Measurements from ENCODE around the gene GEN1.

Gene GEN1

GRCh38 chr2:17713291-17713690 is 40.6 kb upstream of the GEN1 start:
- no peaks in the 10 kb centered on the region for H3K79me1 ChIP-seq (ENCODE audit: low read length)
- no peak overlapping the region for H2BK120ac ChIP-seq (ENCODE audit: low read depth, low read length)
- no peak overlapping the region for H2AK5ac ChIP-seq (ENCODE audit: low read length)
- H4K8ac ChIP-seq (ENCODE audit: low read depth, low read length), result no peak overlapping the region
- H3K56ac ChIP-seq (ENCODE audit: low read length), result no peak overlapping the region
- H3K18ac ChIP-seq (ENCODE audit: low read length), result no peak overlapping the region
- H4K5ac ChIP-seq (ENCODE audit: low read length), result no peak overlapping the region
- no peak overlapping the region for H3K4ac ChIP-seq (ENCODE audit: low read depth, low read length)
- no peaks in the 10 kb centered on the region for H3K36me3 ChIP-seq (ENCODE audit: control insufficient read depth, insufficient read depth, low read length)
- H2BK15ac ChIP-seq (replicated peaks; ENCODE audit: low read depth), result no peak overlapping the region
- no peaks in the 10 kb centered on the region for H3K4me1 ChIP-seq (ENCODE audit: control insufficient read depth, low read depth, low read length)
- no CpG with 5 or more reads among the region's 1 CpG for WGBS (ENCODE audit: extremely low coverage, insufficient coverage, low lambda C conversion rate)
- H3K4me3 ChIP-seq (ENCODE audit: low read length), result no peak overlapping the region
- no peak overlapping the region for H3K27ac ChIP-seq (ENCODE audit: low read depth, low read length)
- H3K27me3 ChIP-seq (ENCODE audit: insufficient read depth, low read length, poor library complexity), result no peaks in the 10 kb centered on the region
- H3K79me2 ChIP-seq (ENCODE audit: control insufficient read depth, insufficient read depth, low read length), result no peaks in the 10 kb centered on the region
- no peak overlapping the region for H2BK5ac ChIP-seq (ENCODE audit: low read length)
- no peak overlapping the region for H3K23ac ChIP-seq (ENCODE audit: low read length)
- no peak overlapping the region for H3K4me2 ChIP-seq (ENCODE audit: low read length)
- no peak for DNase-seq
- no peak overlapping the region for H3K9ac ChIP-seq (ENCODE audit: low read length)

GRCh38 chr2:17717666-17718065 is 36.3 kb upstream of the GEN1 start:
- no peaks in the 10 kb centered on the region for H3K79me1 ChIP-seq (ENCODE audit: low read length)
- no peak overlapping the region for H2BK120ac ChIP-seq (ENCODE audit: low read depth, low read length)
- H3K4me1 ChIP-seq (ENCODE audit: control insufficient read depth, low read depth, low read length), result no peaks in the 10 kb centered on the region
- H2BK15ac ChIP-seq (replicated peaks; ENCODE audit: low read depth), result no peak overlapping the region
- H3K27me3 ChIP-seq (ENCODE audit: insufficient read depth, low read length, poor library complexity), result no peaks in the 10 kb centered on the region
- H4K5ac ChIP-seq (ENCODE audit: low read length), result no peak overlapping the region
- H3K27ac ChIP-seq (ENCODE audit: low read depth, low read length), result no peak overlapping the region
- H2BK5ac ChIP-seq (ENCODE audit: low read length), result no peak overlapping the region
- H3K4ac ChIP-seq (ENCODE audit: low read depth, low read length), result no peak overlapping the region
- H4K8ac ChIP-seq (ENCODE audit: low read depth, low read length), result no peak overlapping the region
- DNase-seq, result peak; percentile 2
- no peak overlapping the region for H3K56ac ChIP-seq (ENCODE audit: low read length)
- no CpG with 5 or more reads among the region's 4 CpGs for whole genome bisulfite sequencing (ENCODE audit: extremely low coverage, insufficient coverage, low lambda C conversion rate)
- H2AK5ac ChIP-seq (ENCODE audit: low read length), result no peak overlapping the region
- H3K4me2 ChIP-seq (ENCODE audit: low read length), result no peak overlapping the region
- no peaks in the 10 kb centered on the region for H3K36me3 ChIP-seq (ENCODE audit: control insufficient read depth, insufficient read depth, low read length)
- no peak overlapping the region for H3K18ac ChIP-seq (ENCODE audit: low read length)
- no peak overlapping the region for H3K23ac ChIP-seq (ENCODE audit: low read length)
- no peaks in the 10 kb centered on the region for H3K79me2 ChIP-seq (ENCODE audit: control insufficient read depth, insufficient read depth, low read length)
- H3K9ac ChIP-seq (ENCODE audit: low read length), result no peak overlapping the region
- H3K4me3 ChIP-seq (ENCODE audit: low read length), result no peak overlapping the region

GRCh38 chr2:17718689-17719088 is 35.2 kb upstream of the GEN1 start:
- Histone ChIP-seq H2BK5ac (ENCODE audit: low read length) (no peak overlapping the region), H3K4me1 (ENCODE audit: control insufficient read depth, low read depth, low read length) (no peaks in the 10 kb centered on the region), H3K4me2 (ENCODE audit: low read length) (no peak overlapping the region), H3K27me3 (ENCODE audit: insufficient read depth, low read length, poor library complexity) (no peaks in the 10 kb centered on the region), H3K79me2 (ENCODE audit: control insufficient read depth, insufficient read depth, low read length) (no peaks in the 10 kb centered on the region), H3K79me1 (ENCODE audit: low read length) (no peaks in the 10 kb centered on the region), H3K9ac (ENCODE audit: low read length) (no peak overlapping the region), H2BK15ac (replicated peaks; ENCODE audit: low read depth) (no peak overlapping the region), H3K4ac (ENCODE audit: low read depth, low read length) (no peak overlapping the region), H2AK5ac (ENCODE audit: low read length) (no peak overlapping the region), H4K5ac (ENCODE audit: low read length) (no peak overlapping the region), H3K4me3 (ENCODE audit: low read length) (no peak overlapping the region), H3K27ac (ENCODE audit: low read depth, low read length) (no peak overlapping the region), H3K18ac (ENCODE audit: low read length) (no peak overlapping the region), H3K36me3 (ENCODE audit: control insufficient read depth, insufficient read depth, low read length) (no peaks in the 10 kb centered on the region), H2BK120ac (ENCODE audit: low read depth, low read length) (no peak overlapping the region), H3K23ac (ENCODE audit: low read length) (no peak overlapping the region), H4K8ac (ENCODE audit: low read depth, low read length) (no peak overlapping the region), H3K56ac (ENCODE audit: low read length) (no peak overlapping the region)
- DNase-seq, result peak; percentile 42
- WGBS (ENCODE audit: extremely low coverage, insufficient coverage, low lambda C conversion rate), result no CpG with 5 or more reads among the region's 5 CpGs

GRCh38 chr2:17719562-17720371 is 34.2 kb upstream of the GEN1 start:
- H3K4ac ChIP-seq (ENCODE audit: low read depth, low read length), result no peak overlapping the region
- H4K5ac ChIP-seq (ENCODE audit: low read length), result no peak overlapping the region
- H3K36me3 ChIP-seq (ENCODE audit: control insufficient read depth, insufficient read depth, low read length), result no peaks in the 10 kb centered on the region
- H3K79me2 ChIP-seq (ENCODE audit: control insufficient read depth, insufficient read depth, low read length), result no peaks in the 10 kb centered on the region
- DNase-seq, result peak; percentile 14
- no peak overlapping the region for H3K18ac ChIP-seq (ENCODE audit: low read length)
- H3K4me1 ChIP-seq (ENCODE audit: control insufficient read depth, low read depth, low read length), result no peaks in the 10 kb centered on the region
- H2BK120ac ChIP-seq (ENCODE audit: low read depth, low read length), result no peak overlapping the region
- H2BK5ac ChIP-seq (ENCODE audit: low read length), result no peak overlapping the region
- H3K4me3 ChIP-seq (ENCODE audit: low read length), result no peak overlapping the region
- no CpG with 5 or more reads among the region's 4 CpGs for WGBS (ENCODE audit: extremely low coverage, insufficient coverage, low lambda C conversion rate)
- no peak overlapping the region for H3K9ac ChIP-seq (ENCODE audit: low read length)
- H3K23ac ChIP-seq (ENCODE audit: low read length), result no peak overlapping the region
- H2BK15ac ChIP-seq (replicated peaks; ENCODE audit: low read depth), result no peak overlapping the region
- H3K27ac ChIP-seq (ENCODE audit: low read depth, low read length), result no peak overlapping the region
- H3K4me2 ChIP-seq (ENCODE audit: low read length), result no peak overlapping the region
- no peaks in the 10 kb centered on the region for H3K79me1 ChIP-seq (ENCODE audit: low read length)
- no peaks in the 10 kb centered on the region for H3K27me3 ChIP-seq (ENCODE audit: insufficient read depth, low read length, poor library complexity)
- no peak overlapping the region for H3K56ac ChIP-seq (ENCODE audit: low read length)
- no peak overlapping the region for H4K8ac ChIP-seq (ENCODE audit: low read depth, low read length)
- no peak overlapping the region for H2AK5ac ChIP-seq (ENCODE audit: low read length)

GRCh38 chr2:17728210-17728609 is 25.7 kb upstream of the GEN1 start:
- H3K4ac ChIP-seq (ENCODE audit: low read depth, low read length), result no peak overlapping the region
- no peaks in the 10 kb centered on the region for H3K36me3 ChIP-seq (ENCODE audit: control insufficient read depth, insufficient read depth, low read length)
- H2AK5ac ChIP-seq (ENCODE audit: low read length), result no peak overlapping the region
- no peak overlapping the region for H4K8ac ChIP-seq (ENCODE audit: low read depth, low read length)
- H3K56ac ChIP-seq (ENCODE audit: low read length), result no peak overlapping the region
- H3K4me3 ChIP-seq (ENCODE audit: low read length), result no peak overlapping the region
- no peaks in the 10 kb centered on the region for H3K27me3 ChIP-seq (ENCODE audit: insufficient read depth, low read length, poor library complexity)
- no peak overlapping the region for H4K5ac ChIP-seq (ENCODE audit: low read length)
- no peak overlapping the region for H2BK5ac ChIP-seq (ENCODE audit: low read length)
- H3K9ac ChIP-seq (ENCODE audit: low read length), result no peak overlapping the region
- no peak overlapping the region for H3K18ac ChIP-seq (ENCODE audit: low read length)
- no peaks in the 10 kb centered on the region for H3K79me1 ChIP-seq (ENCODE audit: low read length)
- H3K23ac ChIP-seq (ENCODE audit: low read length), result no peak overlapping the region
- no peak overlapping the region for H3K4me2 ChIP-seq (ENCODE audit: low read length)
- no peaks in the 10 kb centered on the region for H3K4me1 ChIP-seq (ENCODE audit: control insufficient read depth, low read depth, low read length)
- no peak overlapping the region for H3K27ac ChIP-seq (ENCODE audit: low read depth, low read length)
- no CpG with 5 or more reads among the region's 6 CpGs for WGBS (ENCODE audit: extremely low coverage, insufficient coverage, low lambda C conversion rate)
- no peak overlapping the region for H2BK15ac ChIP-seq (replicated peaks; ENCODE audit: low read depth)
- H2BK120ac ChIP-seq (ENCODE audit: low read depth, low read length), result no peak overlapping the region
- no peaks in the 10 kb centered on the region for H3K79me2 ChIP-seq (ENCODE audit: control insufficient read depth, insufficient read depth, low read length)
- DNase-seq, result no peak

- Histone ChIP-seq H3K4ac (ENCODE audit: low read depth, low read length) (no peak overlapping the region), H3K79me2 (ENCODE audit: control insufficient read depth, insufficient read depth, low read length) (no peaks in the 10 kb centered on the region), H2BK15ac (replicated peaks; ENCODE audit: low read depth) (no peak overlapping the region), H3K36me3 (ENCODE audit: control insufficient read depth, insufficient read depth, low read length) (peaks cover 4% of the 10 kb centered on the region), H3K18ac (ENCODE audit: low read length) (no peak overlapping the region), H2BK5ac (ENCODE audit: low read length) (no peak overlapping the region), H2BK120ac (ENCODE audit: low read depth, low read length) (no peak overlapping the region), H2AK5ac (ENCODE audit: low read length) (no peak overlapping the region), H3K56ac (ENCODE audit: low read length) (no peak overlapping the region), H3K27ac (ENCODE audit: low read depth, low read length) (no peak overlapping the region), H3K79me1 (ENCODE audit: low read length) (no peaks in the 10 kb centered on the region), H3K27me3 (ENCODE audit: insufficient read depth, low read length, poor library complexity) (no peaks in the 10 kb centered on the region), H3K23ac (ENCODE audit: low read length) (no peak overlapping the region), H3K4me3 (ENCODE audit: low read length) (no peak overlapping the region), H3K4me2 (ENCODE audit: low read length) (no peak overlapping the region), H3K4me1 (ENCODE audit: control insufficient read depth, low read depth, low read length) (no peaks in the 10 kb centered on the region), H4K8ac (ENCODE audit: low read depth, low read length) (no peak overlapping the region), H3K9ac (ENCODE audit: low read length) (no peak overlapping the region), H4K5ac (ENCODE audit: low read length) (no peak overlapping the region)
- DNase-seq, result no peak
- WGBS (ENCODE audit: extremely low coverage, insufficient coverage, low lambda C conversion rate), result no CpG with 5 or more reads among the region's 2 CpGs
Measured at GRCh38 chr2:17729880-17730279, 24.1 kb upstream of the GEN1 start.

All from mesendoderm (in vitro differentiated cells).